HG03064 (cell line): ENCODE measurements around the gene EPHB3.

Experiments used
- ATAC-seq: cut with Tn5 transposase; IDR thresholded peaks from one replicate; pipeline ENCODE4 v1.9.1; 2021; ENCODE audit warnings: low read depth; ENCODE audit not compliant: unreplicated experiment

Gene EPHB3

GRCh38 chr3:184543256-184543655 lies 18.3 kb upstream of the EPHB3 start:
- no peak for ATAC-seq

GRCh38 chr3:184543843-184544512 lies 17.6 kb upstream of the EPHB3 start:
- no peak for ATAC-seq

- no peak for ATAC-seq
These were observed 17.1 kb upstream of the EPHB3 start for GRCh38 chr3:184544513-184544861.

- no peak for ATAC-seq
These were observed 15.8 kb upstream of the EPHB3 start for GRCh38 chr3:184545769-184546168.

GRCh38 chr3:184546252-184546651 lies 15.3 kb upstream of the EPHB3 start:
- ATAC-seq: no peak

- no peak for ATAC-seq
These were observed 11.6 kb upstream of the EPHB3 start for GRCh38 chr3:184549796-184550577.

GRCh38 chr3:184551103-184551502 lies 10.5 kb upstream of the EPHB3 start:
- no peak for ATAC-seq

GRCh38 chr3:184551614-184552256 lies 9.8 kb upstream of the EPHB3 start:
- ATAC-seq: no peak

GRCh38 chr3:184552296-184552695 lies 9.3 kb upstream of the EPHB3 start:
- ATAC-seq: no peak

GRCh38 chr3:184552863-184553262 lies 8.7 kb upstream of the EPHB3 start:
- ATAC-seq: no peak

GRCh38 chr3:184553385-184553784 lies 8.2 kb upstream of the EPHB3 start:
- ATAC-seq: no peak

GRCh38 chr3:184554461-184554860 lies 7.1 kb upstream of the EPHB3 start:
- no peak for ATAC-seq

- no peak for ATAC-seq
These were observed 4.8 kb upstream of the EPHB3 start for GRCh38 chr3:184556582-184557347.

- ATAC-seq: no peak
These were observed 4.1 kb upstream of the EPHB3 start for GRCh38 chr3:184557348-184557950.

GRCh38 chr3:184558726-184559125 lies 2.9 kb upstream of the EPHB3 start:
- no peak for ATAC-seq

- no peak for ATAC-seq
These were observed 2.2 kb upstream of the EPHB3 start for GRCh38 chr3:184559336-184559735.

- ATAC-seq: no peak
These were observed 1.1 kb upstream of the EPHB3 start for GRCh38 chr3:184560531-184560930.

- ATAC-seq: no peak
These were observed 610 bp downstream of the EPHB3 start for GRCh38 chr3:184561913-184562877.

GRCh38 chr3:184562878-184563560 lies 1.4 kb downstream of the EPHB3 start:
- ATAC-seq: no peak
